Measurements from ENCODE around the gene SPON2. TPM values are rescaled to one million over a fixed set of nuclear protein-coding genes. Genes with fewer than 3 reads are reported as not detected.

Gene SPON2
- total RNA-seq, 1 donor, result 21.1 TPM

DNA sequence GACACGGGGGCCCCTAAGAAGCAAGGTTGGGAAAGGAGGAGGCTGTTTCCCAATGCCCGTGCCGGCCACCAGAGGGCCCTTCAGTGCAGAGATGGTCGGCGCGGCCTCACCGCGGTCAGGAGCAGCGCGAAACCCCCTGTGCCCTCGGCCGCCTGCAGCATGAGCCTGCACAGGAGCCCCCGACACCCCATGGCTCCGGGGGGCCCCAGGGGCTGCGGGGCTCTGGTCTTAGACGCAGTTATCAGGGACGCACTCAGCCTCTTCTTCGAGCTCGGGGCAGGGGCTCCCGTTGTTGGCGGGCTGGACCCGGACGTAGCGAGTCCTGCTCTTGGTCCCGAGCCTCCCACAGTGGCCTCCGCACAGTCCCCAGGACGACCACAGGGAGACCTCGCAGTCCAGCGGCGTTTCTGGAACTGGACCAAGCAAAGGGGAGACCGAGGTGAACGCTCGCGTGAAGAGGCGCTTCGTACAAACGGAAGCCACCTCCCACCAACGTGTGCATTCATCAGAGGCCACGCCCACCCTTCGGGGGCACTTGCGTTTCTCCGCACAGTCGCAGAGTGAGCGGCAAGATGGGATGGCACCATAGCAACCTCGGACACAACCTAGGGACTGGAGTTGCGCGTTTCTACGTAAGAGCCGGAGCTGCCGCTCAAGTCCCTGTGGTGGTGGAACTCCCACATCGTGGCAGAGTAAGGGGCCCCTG is 5.0 kb downstream of the SPON2 start:
- DNase-seq (ENCODE audit: low read depth), result peak; percentile 69
- TF ChIP-seq, protein P1, sequence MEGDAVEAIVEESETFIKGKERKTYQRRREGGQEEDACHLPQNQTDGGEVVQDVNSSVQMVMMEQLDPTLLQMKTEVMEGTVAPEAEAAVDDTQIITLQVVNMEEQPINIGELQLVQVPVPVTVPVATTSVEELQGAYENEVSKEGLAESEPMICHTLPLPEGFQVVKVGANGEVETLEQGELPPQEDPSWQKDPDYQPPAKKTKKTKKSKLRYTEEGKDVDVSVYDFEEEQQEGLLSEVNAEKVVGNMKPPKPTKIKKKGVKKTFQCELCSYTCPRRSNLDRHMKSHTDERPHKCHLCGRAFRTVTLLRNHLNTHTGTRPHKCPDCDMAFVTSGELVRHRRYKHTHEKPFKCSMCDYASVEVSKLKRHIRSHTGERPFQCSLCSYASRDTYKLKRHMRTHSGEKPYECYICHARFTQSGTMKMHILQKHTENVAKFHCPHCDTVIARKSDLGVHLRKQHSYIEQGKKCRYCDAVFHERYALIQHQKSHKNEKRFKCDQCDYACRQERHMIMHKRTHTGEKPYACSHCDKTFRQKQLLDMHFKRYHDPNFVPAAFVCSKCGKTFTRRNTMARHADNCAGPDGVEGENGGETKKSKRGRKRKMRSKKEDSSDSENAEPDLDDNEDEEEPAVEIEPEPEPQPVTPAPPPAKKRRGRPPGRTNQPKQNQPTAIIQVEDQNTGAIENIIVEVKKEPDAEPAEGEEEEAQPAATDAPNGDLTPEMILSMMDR (IDR thresholded peaks at IDR 0.05; ENCODE audit: insufficient read depth, low read length), result peak; percentile 93
- H3K4me3 ChIP-seq (ENCODE audit: low read depth, low read length), result peak overlapping the region; percentile 58

DNA sequence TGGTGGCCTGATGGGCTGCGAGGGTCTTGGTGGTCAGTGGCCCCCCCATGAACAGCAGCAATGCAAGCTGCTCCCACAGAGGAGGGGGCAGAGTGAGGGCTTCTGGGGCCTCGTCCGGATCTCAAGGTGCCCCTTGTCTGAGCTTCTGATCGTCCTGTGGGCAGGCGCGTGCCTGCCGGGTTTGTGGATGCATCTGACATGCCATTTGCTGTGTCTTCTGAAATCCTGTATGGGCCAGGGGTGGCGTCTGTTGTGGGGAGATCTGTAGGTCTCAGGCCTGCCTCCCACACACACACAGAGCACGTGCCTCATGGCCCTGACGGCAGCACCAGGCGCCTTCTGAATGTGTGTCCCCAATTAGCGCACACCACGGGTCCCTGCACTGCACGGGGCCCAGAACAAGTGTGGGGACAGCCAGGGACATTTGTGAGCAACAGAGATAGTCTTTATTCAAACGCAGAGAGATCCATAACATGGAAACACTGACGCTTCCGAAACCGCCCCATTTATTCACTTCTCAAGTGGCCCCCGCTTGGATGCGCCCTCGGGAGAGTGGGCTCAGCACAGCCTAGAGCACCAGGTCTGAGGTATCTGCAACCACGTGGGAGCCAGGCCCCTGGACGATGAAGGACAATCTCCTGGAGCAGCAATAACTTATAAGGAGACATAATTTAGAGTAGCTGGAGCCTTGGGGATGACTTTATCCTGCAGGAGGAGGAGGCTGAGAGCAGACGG is 5.7 kb downstream of the SPON2 start:
- no peak for DNase-seq (ENCODE audit: low read depth)
- TF ChIP-seq, protein P1 (IDR thresholded peaks at IDR 0.05; ENCODE audit: insufficient read depth, low read length), result no peak
- H3K4me3 ChIP-seq (ENCODE audit: low read depth, low read length), result no peak overlapping the region

DNA sequence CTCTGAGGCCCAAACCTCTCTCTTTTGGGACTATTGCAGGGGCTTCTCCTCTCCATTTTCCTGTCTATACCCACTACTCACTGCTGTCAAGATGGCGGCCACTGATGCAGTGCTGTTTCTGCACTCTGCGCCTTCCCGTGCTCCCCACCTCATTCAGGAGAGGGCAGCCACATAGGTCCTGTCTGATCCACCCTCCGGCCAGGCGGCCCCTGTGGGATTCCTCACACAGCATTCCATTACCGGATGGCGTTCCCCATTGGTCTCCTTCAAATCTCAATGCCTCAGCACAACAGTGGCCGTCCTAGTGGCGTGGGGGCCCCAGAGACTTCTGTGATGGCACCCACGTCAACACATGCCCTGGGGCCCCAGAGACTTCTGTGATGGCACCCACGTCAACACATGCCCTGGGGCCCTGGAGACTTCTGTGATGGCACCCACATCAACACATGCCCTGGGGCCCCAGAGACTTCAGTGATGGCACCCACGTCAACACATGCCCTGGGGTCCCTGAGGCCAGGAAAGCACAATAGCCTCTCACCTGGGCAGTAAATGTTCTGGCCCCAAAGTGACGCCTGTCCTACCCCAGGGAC is 7.3 kb downstream of the SPON2 start:
- no peak for DNase-seq (ENCODE audit: low read depth)
- no peak overlapping the region for H3K4me3 ChIP-seq (ENCODE audit: low read depth, low read length)
- TF ChIP-seq, protein P1 (IDR thresholded peaks at IDR 0.05; ENCODE audit: insufficient read depth, low read length), result no peak

DNA sequence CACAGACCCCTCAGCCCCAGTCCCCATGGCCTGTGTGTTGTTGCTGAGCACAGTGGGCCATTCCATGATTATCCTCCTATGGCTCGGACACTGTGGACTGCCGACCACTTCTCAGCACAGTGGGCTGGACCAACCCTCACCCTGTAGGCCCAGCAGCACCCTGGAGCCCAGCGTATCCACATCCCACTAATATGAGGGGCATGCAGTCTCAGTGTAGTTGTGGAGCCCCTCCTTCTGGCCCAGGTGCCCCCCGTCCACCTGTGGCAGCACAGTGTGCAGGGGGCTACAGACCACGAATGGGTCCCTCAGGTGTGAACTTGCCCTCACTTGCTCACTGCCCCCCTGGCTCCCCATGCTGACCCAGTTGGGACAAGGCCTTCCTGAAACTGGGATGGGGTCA is 7.9 kb downstream of the SPON2 start:
- TF ChIP-seq, protein P1 (IDR thresholded peaks at IDR 0.05; ENCODE audit: insufficient read depth, low read length), result no peak
- H3K4me3 ChIP-seq (ENCODE audit: low read depth, low read length), result no peak overlapping the region
- DNase-seq (ENCODE audit: low read depth), result no peak

DNA sequence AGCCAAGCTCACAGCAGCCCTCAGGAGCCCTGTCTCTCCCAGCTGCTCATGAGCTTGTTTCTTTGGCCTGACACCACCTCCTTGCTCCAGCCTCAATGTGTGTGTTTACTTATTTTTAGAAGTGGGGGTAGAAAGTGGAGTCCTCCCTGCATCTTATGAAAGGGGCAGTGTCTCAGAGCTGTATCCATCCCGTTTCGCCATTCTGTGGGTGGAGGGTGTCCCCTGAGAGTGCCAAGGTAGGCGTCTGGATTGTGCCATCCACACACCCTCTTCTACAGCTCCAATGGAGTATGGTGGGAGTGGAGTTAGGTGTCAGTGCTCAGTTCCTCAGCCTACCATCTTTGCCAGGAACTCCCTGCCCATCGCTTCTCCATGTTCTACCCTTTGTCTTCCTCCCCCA is 8.3 kb downstream of the SPON2 start:
- TF ChIP-seq, protein P1 (IDR thresholded peaks at IDR 0.05; ENCODE audit: insufficient read depth, low read length), result no peak
- H3K4me3 ChIP-seq (ENCODE audit: low read depth, low read length), result no peak overlapping the region
- no peak for DNase-seq (ENCODE audit: low read depth)

DNA sequence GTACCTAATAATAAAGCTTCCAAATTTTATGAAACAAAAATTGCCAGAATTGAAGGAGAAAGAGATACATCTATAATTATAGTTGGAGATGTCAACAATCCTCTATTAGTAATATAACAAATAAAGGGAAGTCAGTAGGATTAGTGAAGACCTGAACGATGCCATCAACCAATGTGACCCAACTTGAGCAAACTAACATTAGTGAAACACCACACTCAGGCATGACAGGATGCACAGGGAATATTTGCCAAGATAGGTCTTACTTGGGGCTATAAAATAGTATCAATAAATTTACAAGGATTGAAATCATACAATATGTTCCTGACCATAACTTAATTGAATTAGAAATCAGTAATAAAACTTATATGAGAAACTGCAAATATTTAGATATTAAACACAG is 12.0 kb downstream of the SPON2 start:
- TF ChIP-seq, protein P1 (IDR thresholded peaks at IDR 0.05; ENCODE audit: insufficient read depth, low read length), result no peak
- H3K4me3 ChIP-seq (ENCODE audit: low read depth, low read length), result no peak overlapping the region
- no peak for DNase-seq (ENCODE audit: low read depth)

All from fibroblast of the aortic adventitia (primary cell).